Fibroblast of the aortic adventitia (primary cell): Measurements from ENCODE around the gene USP11. TPM values are rescaled to one million over a fixed set of nuclear protein-coding genes. Genes with fewer than 3 reads are reported as not detected.
A peak's percentile ranks its signal among the peaks of the same experiment; 100 is the strongest.

Experiments
- DNase-seq: peaks from one replicate; pipeline ENCODE4 v3.0.0-alpha.2; 2010; ENCODE audit warnings: low read depth
- H3K4me3 ChIP-seq: 2 replicates; pipeline ENCODE4 v1.5.1; 2011; ENCODE audit warnings: low read depth, mild to moderate bottlenecking, control low read depth, low read length, moderate library complexity
- CTCF ChIP-seq: IDR thresholded peaks from 2 replicates; pipeline ENCODE4 v1.5.1; 2011; ENCODE audit warnings: mild to moderate bottlenecking, low read length, control low read depth, inconsistent platforms; ENCODE audit not compliant: insufficient read depth
- total RNA-seq: library from RNA; depleted of rRNA; stranded (reverse); fragments of >200 nt; gene quantifications from 2 replicates; pipeline ENCODE4 v1.2.3, GENCODE V29; 2012; ENCODE audit warnings: low replicate concordance

USP11 gene
- total RNA-seq, 1 donor, result 41.8 TPM

GRCh38 chrX:47190445-47191269, 42.2 kb upstream of the USP11 start:
- no peak for TF ChIP-seq CTCF

DNA sequence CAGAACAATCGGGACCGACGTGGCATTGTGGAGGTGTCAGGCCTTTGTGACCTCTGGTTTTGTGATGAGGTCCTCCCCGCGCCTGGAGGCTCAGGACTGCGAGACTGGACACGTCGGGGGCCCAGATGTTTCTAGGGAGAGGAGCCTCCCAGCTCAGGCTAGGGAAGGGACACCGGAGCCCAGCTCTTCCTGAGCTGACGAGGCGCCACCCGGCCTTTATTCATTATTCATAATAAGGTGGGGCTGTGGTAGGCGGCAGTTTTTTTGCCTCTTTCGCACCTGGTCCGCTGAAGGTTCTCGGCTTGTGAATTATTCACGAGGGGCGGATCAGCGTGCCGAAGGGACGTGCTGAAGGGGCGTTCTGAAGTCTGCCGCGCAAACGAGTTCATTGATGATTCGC, 41.5 kb upstream of the USP11 start:
- peak overlapping the region; percentile 70 for H3K4me3 ChIP-seq
- no peak for TF ChIP-seq CTCF
- no peak for DNase-seq

More at GRCh38 chrX:47190445-47191269, 42.2 kb upstream of the USP11 start:
- peak; percentile 92 for DNase-seq
- H3K4me3 ChIP-seq, result peak overlapping the region; percentile 70

DNA sequence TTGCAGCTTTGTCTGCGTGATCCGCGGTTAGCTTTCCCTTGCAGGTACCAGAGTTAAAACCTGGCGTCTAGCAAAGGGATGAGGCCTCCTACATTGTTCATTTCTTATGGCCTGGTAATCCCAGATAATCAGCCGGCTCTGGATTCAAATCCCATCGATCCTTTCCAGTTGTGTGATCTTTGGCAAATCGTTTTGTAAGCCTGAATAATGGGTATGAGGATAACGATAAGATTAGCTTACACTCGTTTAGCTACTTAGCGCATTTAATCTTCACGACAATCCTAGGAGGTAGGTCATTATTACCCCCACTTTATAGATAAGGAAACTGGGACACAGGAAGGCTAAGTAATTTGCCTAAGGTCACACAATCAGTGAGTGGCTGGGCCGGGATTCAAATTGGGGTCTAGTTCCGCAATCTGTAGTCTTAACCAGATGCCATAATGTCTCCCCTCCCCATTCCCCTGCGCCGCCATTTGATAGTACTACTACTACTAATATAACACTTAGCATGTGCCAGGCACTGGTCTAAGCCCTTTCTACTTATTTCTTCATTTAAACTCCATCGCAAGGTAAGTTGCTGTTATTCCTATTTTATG, 40.9 kb upstream of the USP11 start:
- peak overlapping the region; percentile 70 for H3K4me3 ChIP-seq
- TF ChIP-seq CTCF, result no peak
- no peak for DNase-seq

GRCh38 chrX:47193475-47194193, 39.2 kb upstream of the USP11 start, which contains the start of gene UBA1:
Gene UBA1, plus strand, starts transcription at chrX:47193829. Its CDS starts 4,974 bp downstream, at chrX:47198803.
- peak within 1 kb of the TSS; percentile 85 for H3K4me3 ChIP-seq
- TF ChIP-seq CTCF, result peak; percentile 76
- peak; percentile 97 for DNase-seq

DNA sequence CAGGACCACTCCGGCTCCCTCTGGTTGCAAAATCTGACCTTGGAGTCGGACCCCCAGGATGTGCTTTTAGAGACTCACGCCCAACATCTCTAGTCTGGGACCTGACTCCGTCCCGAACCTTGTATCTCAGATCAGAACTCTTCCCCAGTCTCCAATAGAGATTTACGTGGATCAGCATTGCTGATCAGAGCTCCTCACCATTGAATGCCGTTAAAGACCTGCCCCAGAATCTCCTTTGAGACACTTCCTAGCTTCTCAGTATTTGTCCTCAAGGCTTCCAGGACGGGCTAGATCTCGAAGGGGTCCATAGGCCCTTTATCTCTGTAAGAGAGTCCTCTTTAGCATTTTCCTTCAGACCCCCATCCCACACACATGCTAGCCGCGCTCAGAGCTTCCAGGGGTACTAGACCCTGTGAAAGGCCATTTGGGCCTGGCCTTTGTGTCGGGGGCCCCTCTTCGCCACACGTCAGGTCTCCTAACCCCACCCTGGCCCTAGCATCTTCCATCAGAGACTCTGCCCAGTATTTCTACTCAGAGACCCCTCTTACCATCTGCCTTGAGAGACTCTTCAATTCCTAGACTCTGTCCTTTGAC, 38.5 kb upstream of the USP11 start:
- H3K4me3 ChIP-seq, result peak overlapping the region; percentile 85
- TF ChIP-seq CTCF, result no peak
- DNase-seq, result peak; percentile 29

DNA sequence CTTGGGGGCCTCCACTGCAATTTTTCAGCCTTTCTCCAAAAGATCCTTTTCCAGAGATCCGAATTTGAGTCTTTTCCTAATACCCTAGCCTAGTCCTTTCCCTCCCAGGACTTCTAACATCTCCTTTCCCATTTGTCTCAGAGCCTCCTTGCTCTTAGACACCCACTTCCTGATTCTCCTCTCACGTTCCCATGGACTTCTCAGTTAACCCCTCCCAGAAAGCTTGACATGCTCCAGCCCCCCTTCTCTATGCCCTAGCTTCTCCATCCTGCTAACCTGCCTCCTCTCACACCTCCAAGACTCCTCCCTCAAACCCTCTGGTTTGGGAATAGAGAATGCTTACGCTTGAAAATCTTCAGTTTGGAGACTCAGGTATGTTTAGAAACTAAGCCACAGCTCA, 36.7 kb upstream of the USP11 start:
- H3K4me3 ChIP-seq, result peak overlapping the region; percentile 27
- DNase-seq, result no peak
- no peak for TF ChIP-seq CTCF
